Omental fat pad (tissue), 4 donors: ENCODE data around the gene NDUFS7. TPM values are rescaled to one million over a fixed set of nuclear protein-coding genes. Genes with fewer than 3 reads are reported as not detected.
"Not testable (repeated sequence)": the region's sequence is repeated elsewhere in the genome, so short reads cannot be mapped to it uniquely, and the experiment has no call there.

Experiments used
- ATAC-seq: fragments of 150-250 bp; one replicate; pipeline ENCODE4 v1.9.1; 2016; ENCODE audit warnings: mild to moderate bottlenecking, moderate library complexity; ENCODE audit not compliant: low FRiP score
- DNase-seq: peaks from one replicate; pipeline ENCODE4 v3.0.0-alpha.2; 2019; ENCODE audit warnings: low spot score
- CTCF ChIP-seq, 3 donors: fragments of 450-650 bp; IDR thresholded peaks; one replicate each; pipeline ENCODE4 v1.5.1; 2016 to 2017; ENCODE audit warnings: antibody characterized with exemption in 3 of 3, mild to moderate bottlenecking in 3 of 3, moderate library complexity in 2 of 3
- total RNA-seq, 4 donors: library from RNA; depleted of rRNA; stranded (reverse); fragments of >200 nt; gene quantifications; one replicate each; pipeline ENCODE4 v1.1.0, GENCODE V29; 2016

Gene NDUFS7
- total RNA-seq, 4 donors from 2014 or later = 80.3 to 121 (median 114) TPM

DNA sequence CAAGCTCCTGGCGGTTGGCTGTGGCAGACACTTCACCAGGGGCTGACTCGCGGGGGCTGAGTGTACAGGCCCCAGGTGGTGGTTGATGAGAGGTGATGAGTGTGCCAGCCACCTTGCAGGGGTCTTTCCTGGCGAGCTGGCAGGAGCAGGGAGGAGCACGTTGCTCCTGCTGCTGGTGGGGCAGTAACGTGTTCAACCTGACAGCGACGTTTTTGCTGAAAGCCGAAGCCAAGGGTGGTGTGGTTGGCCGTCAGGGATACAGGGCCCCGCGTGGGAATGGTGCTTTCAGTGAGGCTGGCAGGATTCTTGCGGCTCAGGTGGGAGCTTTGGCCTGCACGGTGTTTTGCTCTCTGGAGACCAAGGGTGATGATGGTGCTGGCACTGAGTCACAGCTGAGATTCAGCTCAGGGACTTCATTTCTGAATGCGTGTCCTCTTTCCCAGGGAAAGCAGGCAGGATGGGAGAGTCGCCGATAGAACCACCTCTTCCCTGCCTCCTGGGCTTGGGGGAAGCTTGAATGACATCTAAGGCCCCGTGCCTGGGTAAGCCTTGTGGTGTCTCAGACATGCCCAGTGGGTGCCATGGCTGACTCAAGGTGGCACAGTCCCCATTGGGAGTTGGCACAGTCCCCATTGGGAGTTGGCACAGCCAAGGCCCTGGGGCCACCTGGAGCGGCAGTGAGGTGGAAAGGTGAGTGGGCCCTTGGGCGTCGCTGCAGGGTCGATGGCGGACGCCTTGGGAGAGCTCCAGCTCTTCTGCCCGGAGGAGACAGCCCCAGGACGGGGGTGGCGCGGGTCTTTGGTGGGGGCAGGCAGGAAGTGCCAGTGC lies 32.5 kb downstream of the NDUFS7 start:
- peak; percentile 10 for ATAC-seq

GRCh38 chr19:1417145-1417544 lies 33.4 kb downstream of the NDUFS7 start:
- no peak for TF ChIP-seq CTCF (IDR thresholded peaks at IDR 0.05)
- no peak for DNase-seq
- ATAC-seq = no peak

More for the DNA sequence above, 32.5 kb downstream of the NDUFS7 start:
- TF ChIP-seq CTCF (IDR thresholded peaks at IDR 0.05) = no peak
- DNase-seq = no peak

GRCh38 chr19:1417681-1418495 lies 34.2 kb downstream of the NDUFS7 start:
- DNase-seq (no peak), ATAC-seq (peak; percentile 21)
- TF ChIP-seq CTCF (IDR thresholded peaks at IDR 0.05) = no peak

DNA sequence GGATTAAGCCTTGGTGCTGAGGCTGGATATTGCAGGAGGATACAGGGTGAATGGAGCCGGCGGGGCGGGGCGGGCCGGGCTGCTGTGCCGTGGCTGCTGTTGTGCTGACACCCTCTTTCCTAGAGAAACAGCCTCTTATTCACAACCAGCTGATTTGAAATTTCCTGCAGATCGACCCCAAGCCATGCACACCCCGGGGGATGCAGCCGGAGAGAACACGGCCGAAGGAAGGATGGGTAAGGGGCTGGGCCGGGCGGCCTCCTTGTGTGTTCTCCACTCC lies 34.7 kb downstream of the NDUFS7 start:
- DNase-seq (no peak), ATAC-seq (no peak)
- TF ChIP-seq CTCF (IDR thresholded peaks at IDR 0.05) = no peak

- DNase-seq (no peak), ATAC-seq (no peak)
- TF ChIP-seq CTCF (IDR thresholded peaks at IDR 0.05) = no peak
These were observed 35.4 kb downstream of the NDUFS7 start for GRCh38 chr19:1418951-1419738.

GRCh38 chr19:1420085-1420484 lies 36.4 kb downstream of the NDUFS7 start:
- DNase-seq, ATAC-seq: not testable (repeated sequence)

GRCh38 chr19:1420590-1420989 lies 36.9 kb downstream of the NDUFS7 start:
- no peak for TF ChIP-seq CTCF (IDR thresholded peaks at IDR 0.05)
- DNase-seq (no peak), ATAC-seq (no peak)
